SK-N-MC (cell line): Measurements from ENCODE around the gene WDR46.
"Not testable (repeated sequence)": the region's sequence is repeated elsewhere in the genome, so short reads cannot be mapped to it uniquely, and the experiment has no call there.

Experiments
- DNase-seq: peaks from one replicate; pipeline ENCODE4 v3.0.0-alpha.2; 2011; ENCODE audit warnings: low read depth, low spot score
- H3K27ac ChIP-seq: fragments of 200-600 bp; sonication (generic); 2 replicates; pipeline ENCODE4 v1.5.1; 2016; ENCODE audit warnings: mixed run types
- H3K36me3 ChIP-seq: fragments of 200-600 bp; sonication (generic); 2 replicates; pipeline ENCODE4 v1.6.1; 2017; ENCODE audit warnings: antibody characterized with exemption, low read length, mixed read lengths; ENCODE audit not compliant: insufficient read depth
- H3K4me3 ChIP-seq: fragments of 200-600 bp; sonication (generic); 2 replicates; pipeline ENCODE4 v1.5.1; 2016
- H3K9ac ChIP-seq: fragments of 200-600 bp; sonication (generic); 2 replicates; pipeline ENCODE4 v1.8.0; 2017; ENCODE audit warnings: mixed run types, mixed read lengths; ENCODE audit not compliant: insufficient read length
- H3K9me3 ChIP-seq: fragments of 200-600 bp; sonication (generic); 2 replicates; pipeline ENCODE4 v1.6.1; 2017; ENCODE audit warnings: low read depth, mild to moderate bottlenecking, antibody characterized with exemption, low read length, moderate library complexity, mixed read lengths
- EZH2 ChIP-seq: fragments of 200-600 bp; sonication (generic); IDR thresholded peaks from one replicate; pipeline ENCODE4 v1.6.1; 2017; ENCODE audit warnings: antibody characterized with exemption
- FOXP2 ChIP-seq: optimal IDR thresholded peaks from 2 replicates; pipeline ENCODE3; 2011; ENCODE audit warnings: mild to moderate bottlenecking, moderate library complexity; ENCODE audit not compliant: insufficient read depth; ENCODE audit errors: extremely low read length, control extremely low read depth
- POLR2AphosphoS5 ChIP-seq: IDR thresholded peaks from 2 replicates; pipeline ENCODE4 v1.6.1; 2012; ENCODE audit warnings: mild to moderate bottlenecking, low read depth, low read length, borderline replicate concordance

The WDR46 gene

DNA sequence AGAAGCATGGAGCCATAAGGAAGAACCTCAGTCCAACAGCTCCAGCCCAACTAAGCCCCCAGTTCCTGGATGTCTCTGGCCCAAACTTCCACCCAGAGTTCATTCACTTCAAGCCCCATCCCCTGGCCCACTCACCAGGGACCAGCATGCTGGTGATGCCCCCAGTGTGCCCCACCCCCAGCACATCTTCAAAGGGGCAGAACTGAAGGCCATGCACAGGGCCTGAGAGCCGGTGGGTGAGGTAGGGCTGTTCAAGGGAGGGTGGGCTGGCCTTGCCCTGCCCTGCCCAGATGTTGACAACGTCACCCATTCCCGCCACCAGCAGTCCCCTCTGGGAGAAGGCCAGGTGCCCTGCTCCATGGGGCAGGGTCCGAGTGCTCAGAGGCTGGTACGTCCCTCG lies 8.5 kb downstream of the WDR46 start:
- Histone ChIP-seq H3K9ac (no peak overlapping the region), H3K9me3 (no peaks in the 10 kb centered on the region), H3K4me3 (no peak overlapping the region), H3K27ac (no peak overlapping the region), H3K36me3 (peaks cover 33% of the 10 kb centered on the region)
- TF ChIP-seq FOXP2 (no peak), EZH2 (no peak), POLR2AphosphoS5 (no peak)
- DNase-seq = no peak

DNA sequence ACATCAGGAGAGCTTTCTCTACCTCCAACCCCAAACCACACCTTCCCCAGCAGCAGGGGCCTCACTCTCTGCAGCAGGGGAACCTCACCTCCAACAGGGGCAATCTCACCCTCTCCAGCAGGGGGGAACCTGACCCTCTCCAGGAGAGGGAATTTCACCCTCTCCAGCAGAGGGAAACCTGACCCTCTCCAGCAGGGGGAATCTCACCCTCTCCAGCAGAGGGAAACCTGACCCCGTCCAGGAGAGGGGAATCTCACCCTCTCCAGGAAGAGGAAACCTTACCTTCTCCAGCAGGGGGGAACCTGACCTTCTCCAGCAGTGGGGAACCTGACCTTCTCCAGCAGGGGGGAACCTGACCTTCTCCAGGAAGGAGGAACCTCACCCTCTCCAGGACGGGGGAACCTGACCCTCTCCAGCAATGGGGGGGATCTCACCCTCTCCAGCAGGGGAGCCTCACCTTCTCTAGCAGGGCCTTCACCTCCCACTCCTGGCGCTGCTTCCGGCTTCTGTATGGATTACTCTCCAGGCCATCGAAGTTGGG lies 9.0 kb downstream of the WDR46 start:
- H3K27ac ChIP-seq = no peak overlapping the region
- H3K9ac ChIP-seq = no peak overlapping the region
- H3K9me3 ChIP-seq = no peaks in the 10 kb centered on the region
- TF ChIP-seq EZH2 = no peak
- no peak for TF ChIP-seq FOXP2
- TF ChIP-seq POLR2AphosphoS5 = no peak
- no peak overlapping the region for H3K4me3 ChIP-seq
- DNase-seq = no peak
- H3K36me3 ChIP-seq = peaks cover 34% of the 10 kb centered on the region

DNA sequence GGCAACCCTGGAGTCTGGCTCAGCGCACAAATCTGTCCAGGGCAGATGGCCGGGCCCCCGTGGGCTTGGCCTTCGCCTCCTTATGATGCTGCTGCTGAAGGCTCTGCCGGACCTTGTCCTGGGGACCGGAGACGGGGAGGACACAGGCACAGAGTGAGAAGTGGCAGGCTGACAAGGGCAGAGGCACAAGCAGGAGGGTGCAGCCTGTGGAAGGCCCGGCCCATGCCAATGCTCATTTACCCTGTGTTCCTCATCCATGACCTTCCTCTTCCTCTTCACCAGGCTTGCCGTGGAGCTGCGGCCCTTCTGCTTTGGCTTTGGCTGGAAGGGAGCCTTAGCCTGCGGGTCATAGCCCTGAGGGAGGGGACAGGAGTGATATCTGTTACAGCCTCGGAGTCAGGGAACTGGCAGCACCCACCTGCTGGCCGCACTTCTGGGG lies 9.8 kb downstream of the WDR46 start:
- H3K9me3 ChIP-seq = no peaks in the 10 kb centered on the region
- DNase-seq = no peak
- TF ChIP-seq EZH2 = no peak
- no peak for TF ChIP-seq FOXP2
- TF ChIP-seq POLR2AphosphoS5 = no peak; the same call in 1 of the 2 replicates
- H3K9ac ChIP-seq = no peak overlapping the region
- no peak overlapping the region for H3K27ac ChIP-seq
- no peak overlapping the region for H3K4me3 ChIP-seq
- peaks cover 34% of the 10 kb centered on the region for H3K36me3 ChIP-seq

DNA sequence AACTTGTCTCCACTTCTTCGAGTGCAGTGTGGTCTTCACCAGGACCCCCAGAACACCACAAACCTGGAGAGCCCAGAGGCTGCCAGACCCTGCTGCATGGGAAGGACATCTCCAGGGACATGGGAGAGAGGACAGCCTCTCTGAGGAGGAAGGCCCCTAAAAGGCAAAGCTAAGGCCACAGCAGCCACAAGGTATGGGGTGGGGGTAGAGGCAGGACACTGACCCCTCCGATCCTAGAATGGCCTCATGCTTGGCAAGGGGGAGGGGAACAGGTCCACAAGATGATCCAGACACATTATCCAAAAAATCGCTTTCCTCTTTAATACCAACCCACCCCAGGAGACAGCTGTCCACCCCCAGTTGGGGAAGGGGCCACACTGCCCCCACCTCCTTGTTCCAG lies 10.2 kb downstream of the WDR46 start:
- peaks cover 37% of the 10 kb centered on the region for H3K36me3 ChIP-seq
- H3K9ac ChIP-seq = no peak overlapping the region
- no peak for DNase-seq

DNA sequence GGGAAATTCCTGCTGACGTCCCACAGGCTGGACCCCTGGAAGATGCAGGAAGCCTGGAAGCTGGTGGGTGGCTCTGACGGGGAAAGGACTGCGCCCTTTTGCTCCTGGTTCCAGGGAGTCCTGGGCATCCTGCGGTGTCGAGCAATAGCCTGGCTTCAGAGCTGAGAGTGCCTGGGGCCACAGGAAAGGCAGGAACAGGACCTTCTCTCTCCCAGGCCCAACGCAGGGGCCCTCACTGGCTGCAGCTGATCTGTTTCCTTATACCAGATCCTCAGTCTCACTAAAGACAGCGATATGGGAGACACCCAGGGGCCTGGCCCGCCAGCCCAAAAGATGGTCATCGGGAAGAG lies 10.7 kb downstream of the WDR46 start:
- TF ChIP-seq EZH2 (no peak), FOXP2 (no peak), POLR2AphosphoS5 (no peak)
- H3K27ac ChIP-seq = peak overlapping the region; percentile 46; the same call in 1 of the 2 replicates
- no peak for DNase-seq
- H3K9ac ChIP-seq = no peak overlapping the region
- H3K36me3 ChIP-seq = peaks cover 41% of the 10 kb centered on the region
- H3K4me3 ChIP-seq = no peak overlapping the region
- no peaks in the 10 kb centered on the region for H3K9me3 ChIP-seq

More for the DNA sequence above, 10.2 kb downstream of the WDR46 start:
- Histone ChIP-seq H3K9me3 (no peaks in the 10 kb centered on the region), H3K27ac (peak overlapping the region; percentile 46; the same call in 1 of the 2 replicates), H3K4me3 (no peak overlapping the region)
- TF ChIP-seq EZH2 = no peak
- no peak for TF ChIP-seq POLR2AphosphoS5
- no peak for TF ChIP-seq FOXP2

DNA sequence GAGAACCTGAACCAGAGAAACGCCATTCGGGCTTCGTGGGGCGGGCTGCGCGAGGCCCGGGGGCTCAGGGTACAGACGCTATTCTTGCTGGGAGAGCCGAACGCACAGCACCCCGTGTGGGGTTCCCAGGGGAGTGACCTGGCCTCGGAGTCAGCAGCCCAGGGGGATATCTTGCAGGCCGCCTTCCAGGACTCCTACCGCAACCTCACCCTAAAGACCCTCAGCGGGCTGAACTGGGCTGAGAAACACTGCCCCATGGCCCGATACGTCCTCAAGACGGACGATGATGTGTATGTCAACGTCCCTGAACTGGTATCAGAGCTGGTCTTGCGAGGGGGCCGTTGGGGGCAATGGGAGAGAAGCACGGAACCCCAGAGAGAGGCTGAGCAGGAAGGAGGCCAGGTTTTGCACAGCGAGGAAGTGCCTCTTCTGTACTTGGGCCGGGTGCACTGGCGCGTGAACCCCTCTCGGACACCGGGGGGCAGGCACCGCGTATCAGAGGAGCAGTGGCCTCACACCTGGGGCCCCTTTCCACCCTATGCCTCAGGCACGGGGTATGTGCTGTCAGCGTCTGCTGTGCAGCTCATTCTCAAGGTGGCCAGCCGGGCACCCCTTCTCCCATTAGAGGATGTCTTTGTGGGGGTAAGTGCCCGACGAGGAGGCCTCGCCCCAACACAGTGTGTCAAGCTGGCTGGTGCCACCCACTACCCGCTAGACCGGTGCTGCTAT lies 11.2 kb downstream of the WDR46 start:
- Histone ChIP-seq H3K9ac (no peak overlapping the region), H3K27ac (peak overlapping the region; percentile 84), H3K36me3 (peaks cover 47% of the 10 kb centered on the region), H3K4me3 (peak overlapping the region; percentile 99), H3K9me3 (no peaks in the 10 kb centered on the region)
- no peak for TF ChIP-seq EZH2
- TF ChIP-seq POLR2AphosphoS5 = no peak; the same call in 1 of the 2 replicates
- no peak for TF ChIP-seq FOXP2
- DNase-seq = no peak

DNA sequence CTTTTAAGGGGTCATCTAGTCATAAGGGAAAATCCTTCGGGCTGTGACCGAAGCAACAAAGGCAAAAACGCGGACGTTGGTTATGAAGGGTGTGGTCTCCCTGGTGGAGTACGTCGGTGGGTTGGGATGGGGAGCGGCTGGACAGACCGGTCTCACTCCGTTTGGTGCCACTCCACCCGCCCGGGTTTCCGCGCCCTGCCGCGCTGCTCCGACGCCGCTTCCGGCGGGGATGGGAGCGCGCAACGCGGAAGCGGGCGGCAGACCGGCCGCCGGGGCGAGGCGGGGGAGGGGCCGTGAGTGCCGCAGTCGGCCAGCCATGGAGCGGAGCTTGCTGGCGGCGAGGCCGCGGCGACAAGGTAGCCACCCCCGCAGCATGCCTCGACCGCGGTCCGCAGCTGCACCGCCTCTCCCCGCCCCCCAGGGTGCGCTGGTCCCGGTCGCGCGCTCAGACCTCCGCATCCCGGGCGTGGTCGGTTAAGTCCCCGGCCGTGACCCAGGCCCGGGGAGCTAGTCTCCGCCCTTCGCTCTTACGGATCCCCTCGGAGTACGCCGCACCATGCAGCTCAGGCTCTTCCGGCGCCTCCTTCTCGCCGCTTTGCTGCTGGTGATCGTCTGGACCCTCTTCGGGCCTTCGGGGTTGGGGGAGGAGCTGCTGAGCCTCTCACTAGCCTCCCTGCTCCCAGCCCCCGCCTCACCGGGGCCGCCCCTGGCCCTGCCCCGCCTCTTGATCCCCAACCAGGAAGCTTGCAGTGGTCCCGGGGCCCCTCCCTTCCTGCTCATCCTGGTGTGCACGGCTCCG lies 12.0 kb downstream of the WDR46 start, which contains the start of gene B3GALT4:
TSS of gene B3GALT4 (plus strand) at position 260 of the 799 bp plus-strand sequence. CDS start at position 557, 297 bp downstream.
- H3K36me3 ChIP-seq = peaks cover 54% of the 10 kb centered on the region
- peak within 1 kb of the TSS; percentile 99 for H3K4me3 ChIP-seq
- no peak for DNase-seq
- no peaks in the 10 kb centered on the region for H3K9me3 ChIP-seq
- H3K9ac ChIP-seq = peak within 1 kb of the TSS; percentile 63
- TF ChIP-seq FOXP2 (no peak), POLR2AphosphoS5 (peak; percentile 72), EZH2 (no peak)
- H3K27ac ChIP-seq = peak within 1 kb of the TSS; percentile 84

DNA sequence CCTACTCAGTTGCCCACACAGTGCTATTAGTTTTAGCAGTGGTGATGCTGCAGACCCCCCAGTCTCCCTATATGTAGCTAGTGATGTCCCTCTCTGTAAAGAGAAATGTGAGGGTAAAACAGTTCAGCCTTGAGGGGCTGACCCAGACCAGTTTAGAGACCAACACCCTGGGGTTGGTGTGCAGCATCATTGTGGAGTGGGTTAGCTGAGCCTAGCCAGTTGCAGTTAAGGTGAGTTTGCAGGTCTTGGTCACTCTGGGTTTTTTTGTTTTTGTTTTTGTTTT lies 12.5 kb downstream of the WDR46 start:
- TF ChIP-seq EZH2 (no peak), FOXP2 (no peak), POLR2AphosphoS5 (no peak)
- peak overlapping the region; percentile 63 for H3K9ac ChIP-seq
- H3K4me3 ChIP-seq = peak overlapping the region; percentile 99
- no peaks in the 10 kb centered on the region for H3K9me3 ChIP-seq
- H3K36me3 ChIP-seq = peaks cover 54% of the 10 kb centered on the region
- DNase-seq = no peak
- peak overlapping the region; percentile 84; the same call in 1 of the 2 replicates for H3K27ac ChIP-seq

DNA sequence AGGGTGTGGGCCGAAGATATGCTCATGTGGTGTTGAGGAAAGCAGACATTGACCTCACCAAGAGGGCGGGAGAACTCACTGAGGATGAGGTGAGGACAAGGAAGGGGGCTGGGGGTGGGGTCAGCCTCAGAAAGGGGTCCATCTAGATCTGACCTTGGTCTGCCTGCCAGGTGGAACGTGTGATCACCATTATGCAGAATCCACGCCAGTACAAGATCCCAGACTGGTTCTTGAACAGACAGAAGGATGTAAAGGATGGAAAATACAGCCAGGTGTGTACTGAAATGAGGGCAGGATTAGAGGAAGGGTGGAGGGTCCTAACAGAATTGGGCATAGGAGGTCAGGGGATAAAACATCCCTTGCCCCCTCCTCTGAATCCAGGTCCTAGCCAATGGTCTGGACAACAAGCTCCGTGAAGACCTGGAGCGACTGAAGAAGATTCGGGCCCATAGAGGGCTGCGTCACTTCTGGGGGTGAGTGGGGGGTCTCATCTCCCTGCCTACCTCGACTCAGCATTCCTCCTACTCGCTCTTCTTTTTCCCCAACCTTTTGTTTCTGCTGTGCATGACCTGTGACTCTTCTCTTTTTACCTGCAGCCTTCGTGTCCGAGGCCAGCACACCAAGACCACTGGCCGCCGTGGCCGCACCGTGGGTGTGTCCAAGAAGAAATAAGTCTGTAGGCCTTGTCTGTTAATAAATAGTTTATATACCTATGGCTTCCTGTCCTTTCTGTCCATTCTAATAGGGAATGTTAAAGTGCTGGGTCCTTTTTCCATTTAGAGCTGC lies 13.1 kb downstream of the WDR46 start:
- H3K4me3 ChIP-seq = peak overlapping the region; percentile 99
- peaks cover 54% of the 10 kb centered on the region for H3K36me3 ChIP-seq
- not testable (repeated sequence) for DNase-seq, H3K9me3 ChIP-seq
- peak overlapping the region; percentile 63 for H3K9ac ChIP-seq
- peak overlapping the region; percentile 84; the same call in 1 of the 2 replicates for H3K27ac ChIP-seq
